OCI-LY1 (cell line): Measurements from ENCODE around the gene HMGCLL1.

Source experiments
- H2AFZ ChIP-seq: fragments of 200-600 bp; sonication (generic), shearing (Covaris generic); 2 replicates; pipeline ENCODE4 v1.6.0; 2014; ENCODE audit warnings: antibody characterized with exemption, mild to moderate bottlenecking, low read length
- H3F3A ChIP-seq: fragments of 200-600 bp; sonication (generic), shearing (Covaris generic); 2 replicates; pipeline ENCODE4 v1.6.0; 2014; ENCODE audit warnings: mild to moderate bottlenecking, antibody characterized with exemption, low read length, moderate library complexity; ENCODE audit not compliant: insufficient read depth
- H3K27ac ChIP-seq: fragments of 200-600 bp; sonication (generic); 2 replicates; pipeline ENCODE4 v1.5.1; 2014; ENCODE audit warnings: low read length, mixed run types, mild to moderate bottlenecking, low read depth; ENCODE audit not compliant: poor library complexity, severe bottlenecking
- H3K27me3 ChIP-seq: fragments of 200-600 bp; sonication (generic); 2 replicates; pipeline ENCODE4 v1.6.0; 2014; ENCODE audit warnings: antibody characterized with exemption, mild to moderate bottlenecking, low read length, moderate library complexity; ENCODE audit not compliant: insufficient read depth
- H3K36me3 ChIP-seq: fragments of 200-600 bp; sonication (generic); 2 replicates; pipeline ENCODE4 v1.6.1; 2014; ENCODE audit warnings: mild to moderate bottlenecking, antibody characterized with exemption, low read length, moderate library complexity, mixed read lengths; ENCODE audit not compliant: insufficient read depth
- H3K4me1 ChIP-seq: fragments of 200-600 bp; sonication (generic); 2 replicates; pipeline ENCODE4 v1.5.1; 2014; ENCODE audit warnings: mild to moderate bottlenecking, low read length, moderate library complexity; ENCODE audit not compliant: insufficient read depth, severe bottlenecking
- H3K4me2 ChIP-seq: fragments of 200-600 bp; sonication (generic), shearing (Covaris generic); 2 replicates; pipeline ENCODE4 v1.6.1; 2014; ENCODE audit warnings: low read length
- H3K4me3 ChIP-seq: fragments of 200-600 bp; sonication (generic); 2 replicates; pipeline ENCODE4 v1.5.1; 2014; ENCODE audit warnings: low read length, low read depth, mild to moderate bottlenecking, mixed read lengths; ENCODE audit not compliant: poor library complexity, severe bottlenecking
- H3K79me2 ChIP-seq: fragments of 200-600 bp; shearing (Covaris generic); 2 replicates; pipeline ENCODE4 v1.6.1; 2016; ENCODE audit warnings: mixed run types, low read length, mixed read lengths; ENCODE audit not compliant: insufficient read depth
- H3K9ac ChIP-seq: fragments of 200-600 bp; sonication (generic), shearing (Covaris generic); 2 replicates; pipeline ENCODE4 v1.6.1; 2014; ENCODE audit warnings: mild to moderate bottlenecking, low read length, mixed read lengths
- H3K9me2 ChIP-seq: fragments of 200-600 bp; sonication (generic), shearing (Covaris generic); 2 replicates; pipeline ENCODE4 v1.6.1; 2014; ENCODE audit warnings: low read depth, mild to moderate bottlenecking, low read length, mixed read lengths
- H3K9me3 ChIP-seq: fragments of 200-600 bp; shearing (Covaris generic); 2 replicates; pipeline ENCODE4 v1.6.1; 2014; ENCODE audit warnings: low read length, mixed read lengths
- H4K20me1 ChIP-seq: fragments of 200-600 bp; sonication (generic), shearing (Covaris generic); 2 replicates; pipeline ENCODE4 v1.6.0; 2016; ENCODE audit warnings: mild to moderate bottlenecking, low read length; ENCODE audit not compliant: insufficient read depth
- CTCF ChIP-seq: fragments of 200-600 bp; sonication (generic), shearing (Covaris generic); IDR thresholded peaks from 2 replicates; pipeline ENCODE4 v1.5.1; 2017; ENCODE audit warnings: mild to moderate bottlenecking, antibody characterized with exemption, low read length, moderate library complexity, mixed read lengths
- EZH2 ChIP-seq: fragments of 200-600 bp; sonication (generic), shearing (Covaris generic); IDR thresholded peaks from 2 replicates; pipeline ENCODE4 v1.8.0; 2017; ENCODE audit warnings: borderline replicate concordance, mixed run types, mild to moderate bottlenecking, antibody characterized with exemption, low read length, moderate library complexity, mixed read lengths

HMGCLL1 gene

GRCh38 chr6:55496201-55496600 lies 82.8 kb downstream of the HMGCLL1 start:
- Histone ChIP-seq H4K20me1 (no peaks in the 10 kb centered on the region), H3K4me1 (no peaks in the 10 kb centered on the region), H3F3A (no peaks in the 10 kb centered on the region), H3K9me2 (no peaks in the 10 kb centered on the region), H3K9ac (no peak overlapping the region), H2AFZ (no peak overlapping the region), H3K36me3 (no peaks in the 10 kb centered on the region), H3K27me3 (no peaks in the 10 kb centered on the region), H3K4me2 (no peak overlapping the region), H3K79me2 (no peaks in the 10 kb centered on the region), H3K9me3 (no peaks in the 10 kb centered on the region), H3K27ac (no peak overlapping the region), H3K4me3 (no peak overlapping the region)
- no peak for TF ChIP-seq EZH2
- no peak for TF ChIP-seq CTCF

GRCh38 chr6:55495277-55495676 lies 83.7 kb downstream of the HMGCLL1 start:
- no peak overlapping the region for H2AFZ ChIP-seq
- no peaks in the 10 kb centered on the region for H3F3A ChIP-seq
- H3K4me3 ChIP-seq, result no peak overlapping the region
- H3K4me2 ChIP-seq, result no peak overlapping the region
- H3K79me2 ChIP-seq, result no peaks in the 10 kb centered on the region
- no peaks in the 10 kb centered on the region for H3K36me3 ChIP-seq
- H3K4me1 ChIP-seq, result no peaks in the 10 kb centered on the region
- no peak overlapping the region for H3K27ac ChIP-seq
- TF ChIP-seq EZH2 (no peak), CTCF (no peak)
- H3K27me3 ChIP-seq, result no peaks in the 10 kb centered on the region
- H3K9me2 ChIP-seq, result no peaks in the 10 kb centered on the region
- no peaks in the 10 kb centered on the region for H3K9me3 ChIP-seq
- H3K9ac ChIP-seq, result no peak overlapping the region
- no peaks in the 10 kb centered on the region for H4K20me1 ChIP-seq

- Histone ChIP-seq H3K4me2 (no peak overlapping the region), H3K27ac (no peak overlapping the region), H3F3A (no peaks in the 10 kb centered on the region), H3K4me1 (no peaks in the 10 kb centered on the region), H3K9me2 (no peaks in the 10 kb centered on the region), H3K4me3 (no peak overlapping the region), H3K9ac (no peak overlapping the region), H2AFZ (no peak overlapping the region), H3K9me3 (no peaks in the 10 kb centered on the region), H3K27me3 (no peaks in the 10 kb centered on the region), H4K20me1 (no peaks in the 10 kb centered on the region), H3K79me2 (no peaks in the 10 kb centered on the region), H3K36me3 (no peaks in the 10 kb centered on the region)
- TF ChIP-seq EZH2 (no peak), CTCF (no peak)
Observed at GRCh38 chr6:55494411-55494810, 84.6 kb downstream of the HMGCLL1 start.
